ELF-1 (cell line): ENCODE data around the gene MBOAT2.
A peak's percentile ranks its signal among the peaks of the same experiment; 100 is the strongest.

Source experiments
- DNase-seq: peaks from one replicate; pipeline ENCODE4 v3.0.0-alpha.2; 2016; ENCODE audit warnings: low read depth, low spot score

MBOAT2 gene

DNA sequence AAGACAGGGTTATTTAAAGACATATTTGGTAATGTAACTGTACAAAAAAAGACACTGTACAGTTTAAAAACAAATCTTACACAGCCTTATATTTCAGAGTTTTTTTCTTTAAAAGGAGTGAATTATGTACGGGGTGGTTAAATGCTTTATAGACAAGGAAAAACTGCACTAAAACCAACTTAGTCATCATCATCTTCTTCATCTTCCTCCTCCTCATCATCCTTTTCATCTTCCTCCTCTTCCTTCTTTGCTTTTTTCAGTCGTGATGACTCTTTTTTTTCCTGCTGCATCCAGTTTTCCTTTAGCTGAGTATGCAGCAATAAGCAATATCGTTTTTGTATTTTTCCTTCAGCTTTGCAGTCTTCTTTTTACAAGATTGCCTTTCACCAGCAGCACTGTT, 14.6 kb upstream of the MBOAT2 start:
- no peak for DNase-seq

DNA sequence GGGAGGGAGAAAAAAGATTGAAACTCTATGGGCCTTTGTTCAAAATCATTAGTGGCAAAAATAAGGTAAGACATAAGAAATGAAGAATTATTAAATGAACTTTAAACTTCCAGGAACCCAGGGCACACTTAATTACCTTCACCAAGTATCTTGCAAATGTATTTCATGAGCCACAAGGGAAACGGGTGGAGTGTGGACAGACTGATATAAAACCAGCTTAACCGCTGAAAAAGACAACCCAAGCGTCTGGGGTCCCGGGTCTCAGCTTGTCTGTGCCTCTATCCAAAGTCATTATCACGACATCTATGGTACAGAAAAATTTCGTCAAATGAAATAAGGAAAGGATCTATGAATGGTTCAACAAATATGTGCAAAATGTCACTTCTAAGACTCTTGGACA, 13.9 kb upstream of the MBOAT2 start:
- no peak for DNase-seq

DNA sequence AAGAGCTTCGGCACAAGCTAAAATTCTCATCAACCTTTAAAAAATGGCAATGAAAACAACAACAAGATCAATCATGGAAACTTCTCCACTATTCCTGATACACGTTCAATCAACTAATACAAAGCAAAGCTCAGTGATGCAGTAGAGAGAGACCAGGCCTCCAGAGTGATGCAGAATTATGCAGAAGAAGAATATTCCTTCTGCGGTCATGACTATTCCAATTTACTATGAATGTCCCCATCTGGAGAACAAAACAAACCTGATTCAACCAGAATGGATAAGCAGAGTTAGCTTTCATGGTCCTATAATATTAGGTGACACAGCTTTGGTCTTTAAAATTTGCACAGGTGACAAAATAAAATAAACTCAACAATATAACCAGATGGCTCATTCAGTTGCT, 12.5 kb upstream of the MBOAT2 start:
- no peak for DNase-seq

DNA sequence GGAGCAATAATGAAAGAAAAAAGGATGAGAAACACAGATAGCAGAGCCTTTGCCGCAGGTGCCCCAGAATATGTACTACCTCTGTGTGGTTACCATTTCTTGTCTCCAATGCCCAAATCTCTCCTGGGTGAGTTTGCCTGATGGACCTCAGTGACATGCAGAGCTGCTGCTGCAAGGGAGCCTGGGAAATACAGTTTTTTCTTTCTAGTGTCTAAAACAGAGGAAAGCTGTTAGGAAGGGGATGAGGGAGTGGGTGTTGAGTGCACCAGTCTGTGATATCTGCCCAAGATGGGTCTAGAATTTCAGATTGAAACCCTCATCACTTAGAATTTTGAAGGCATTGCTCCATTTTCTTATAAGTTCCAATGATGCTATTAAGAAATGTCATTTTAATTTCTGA, 9.9 kb upstream of the MBOAT2 start:
- DNase-seq = no peak

DNA sequence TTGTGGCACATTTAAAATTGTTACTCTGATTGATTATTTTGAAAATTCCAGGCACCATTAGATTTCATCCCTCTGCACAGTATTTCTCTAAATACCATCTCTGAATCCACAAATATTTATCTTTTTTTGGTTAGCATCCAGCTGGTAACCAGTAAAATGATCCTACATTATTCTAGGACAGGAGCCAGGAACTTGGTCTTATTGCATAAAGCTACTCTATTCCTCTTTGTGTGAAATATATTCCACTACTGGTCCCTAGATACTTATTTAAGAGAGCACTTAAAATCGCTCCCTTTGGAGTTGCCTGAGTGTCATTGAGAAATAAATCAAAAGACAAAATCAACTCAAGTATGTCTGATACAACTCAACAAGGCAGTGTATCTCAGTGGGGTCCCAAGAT, 7.4 kb upstream of the MBOAT2 start:
- no peak for DNase-seq

DNA sequence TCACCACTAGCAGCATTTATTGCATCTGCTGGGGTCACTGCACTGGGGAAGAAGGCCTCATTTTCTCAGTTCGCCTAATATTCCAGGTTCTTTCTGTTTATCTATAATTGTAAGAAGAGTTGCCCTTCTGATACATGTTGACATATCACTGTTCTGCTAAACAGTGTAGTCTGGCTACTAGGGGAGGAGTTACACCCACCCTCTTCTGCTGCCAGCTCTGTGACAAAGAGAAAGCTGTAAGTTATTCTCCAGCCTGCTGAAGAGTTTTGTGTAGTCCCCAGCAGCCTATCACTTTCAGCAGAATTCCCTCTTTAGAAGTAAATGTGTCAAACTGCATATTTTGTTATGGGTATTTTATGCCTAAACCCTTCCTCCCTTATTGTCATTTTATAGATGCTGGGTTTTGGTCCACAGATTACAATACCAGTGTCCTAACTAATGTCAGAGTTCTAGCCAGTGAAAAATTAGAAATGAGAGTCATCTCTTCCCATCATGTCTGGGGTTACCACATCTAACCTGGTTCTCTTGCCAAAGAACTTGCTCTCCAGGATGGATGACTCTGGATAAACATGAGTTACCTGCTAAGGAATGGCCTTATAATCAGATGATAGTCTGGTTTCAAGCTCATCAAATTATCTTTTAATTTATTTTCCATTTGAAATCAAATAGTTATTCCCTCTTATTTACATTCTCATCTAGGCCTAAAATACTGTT, 5.6 kb upstream of the MBOAT2 start:
- DNase-seq = no peak

DNA sequence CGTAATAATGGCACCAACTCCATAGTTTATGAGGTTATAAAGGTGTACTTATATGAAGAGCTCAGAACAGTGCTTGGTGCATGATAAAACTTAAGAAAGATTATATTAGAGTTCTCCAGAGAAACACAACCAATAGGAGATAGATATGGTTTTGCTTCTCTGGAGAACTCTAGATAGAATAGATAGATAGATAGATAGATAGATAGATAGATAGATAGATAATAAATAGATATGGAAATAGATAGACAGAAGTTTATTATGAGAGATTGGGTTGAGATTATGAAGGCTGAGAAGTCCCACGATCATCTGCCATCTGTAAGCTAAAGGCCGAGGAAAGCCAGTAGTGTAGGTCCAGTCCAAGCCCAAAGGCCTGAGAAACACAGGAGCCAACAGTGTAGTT, 2.9 kb upstream of the MBOAT2 start:
- DNase-seq = no peak

DNA sequence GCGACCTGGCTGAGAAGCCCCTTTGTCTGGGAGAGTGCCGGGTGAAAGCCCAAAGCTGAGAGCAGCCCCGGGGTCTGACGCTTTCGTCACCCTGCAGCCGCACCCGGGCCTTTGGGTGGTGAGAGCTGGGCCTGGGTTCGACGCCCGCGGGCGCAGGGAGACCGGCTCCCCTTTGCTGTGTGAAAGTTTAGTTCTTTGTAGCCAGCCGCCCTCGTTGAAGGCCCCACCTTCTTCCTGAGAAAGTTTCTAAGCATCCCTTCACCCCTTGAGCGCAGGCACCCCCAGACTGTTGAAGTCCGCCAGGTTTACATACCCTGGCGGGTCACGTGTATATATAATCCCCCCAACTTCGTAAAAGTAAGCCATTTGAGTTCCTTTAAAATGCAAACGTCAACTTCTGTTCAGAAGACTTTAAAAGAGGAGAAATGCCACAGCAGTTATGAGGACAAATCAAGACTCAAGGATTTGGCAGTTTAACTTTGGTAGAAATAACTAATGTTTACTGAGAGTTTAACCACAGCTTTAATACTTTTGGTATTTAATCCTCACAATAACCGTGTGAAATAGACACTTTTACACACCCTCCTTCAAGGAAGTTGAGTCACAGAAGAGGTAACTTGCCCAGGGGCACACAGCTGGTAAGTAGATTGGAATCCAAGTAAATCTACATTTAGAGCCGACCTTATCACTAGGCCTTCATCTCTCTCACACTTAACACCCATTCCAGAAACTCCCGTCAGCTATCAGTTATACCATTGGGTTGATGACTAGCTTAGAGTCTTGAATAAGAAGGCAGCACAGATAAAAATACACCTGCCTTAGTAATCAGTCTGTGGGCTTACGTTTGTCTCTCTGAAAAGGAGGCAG, 1.1 kb upstream of the MBOAT2 start:
- peak; percentile 43 for DNase-seq

DNA sequence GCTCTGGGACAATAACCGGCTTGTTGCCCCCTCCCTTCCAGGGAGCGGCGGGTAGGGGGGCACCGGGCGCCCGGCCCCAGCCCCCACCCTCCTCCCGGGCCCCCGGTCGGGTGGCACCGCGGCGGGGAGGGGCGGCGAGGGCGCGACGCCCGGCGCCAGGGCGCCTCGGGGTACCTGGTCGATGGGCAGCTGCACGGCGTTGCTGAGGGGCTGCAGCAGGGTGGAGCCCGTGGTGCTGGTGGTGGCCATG, 193 bp downstream of the MBOAT2 start:
- DNase-seq = no peak

DNA sequence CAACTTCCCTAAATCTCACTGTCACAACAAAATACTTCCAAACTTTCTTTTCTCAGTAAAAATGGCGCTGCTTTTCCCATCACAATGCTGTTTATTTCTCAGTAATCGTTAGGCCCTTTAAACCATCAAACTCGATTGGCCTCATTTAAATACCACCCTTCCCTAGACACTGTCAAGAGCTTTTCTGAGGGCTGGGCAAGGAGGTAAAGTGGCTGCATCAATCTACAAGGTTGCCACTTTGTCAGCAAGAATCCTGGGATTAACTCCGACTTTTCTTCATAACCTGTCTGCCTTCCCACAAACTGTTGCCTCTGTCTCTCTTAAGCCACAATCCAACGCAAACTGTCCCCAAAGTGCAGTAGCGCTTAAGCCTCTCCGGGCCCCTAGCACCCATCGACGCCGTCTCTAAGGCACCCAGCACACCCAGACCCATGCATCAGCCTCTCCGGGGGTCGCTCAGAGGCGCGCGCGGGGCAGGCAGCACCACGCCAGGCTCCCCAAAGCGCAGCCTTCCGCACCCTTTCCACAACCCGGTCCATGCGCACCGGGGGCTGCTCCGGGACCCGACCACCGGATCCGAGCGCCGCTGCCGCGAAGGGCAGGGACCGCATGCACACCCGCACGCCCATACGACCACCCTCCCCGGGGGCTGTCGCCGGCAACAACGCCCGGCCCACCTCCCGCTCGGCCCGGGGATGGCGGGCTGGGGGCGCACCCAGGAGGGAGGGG, 683 bp downstream of the MBOAT2 start:
- DNase-seq = peak; percentile 47

DNA sequence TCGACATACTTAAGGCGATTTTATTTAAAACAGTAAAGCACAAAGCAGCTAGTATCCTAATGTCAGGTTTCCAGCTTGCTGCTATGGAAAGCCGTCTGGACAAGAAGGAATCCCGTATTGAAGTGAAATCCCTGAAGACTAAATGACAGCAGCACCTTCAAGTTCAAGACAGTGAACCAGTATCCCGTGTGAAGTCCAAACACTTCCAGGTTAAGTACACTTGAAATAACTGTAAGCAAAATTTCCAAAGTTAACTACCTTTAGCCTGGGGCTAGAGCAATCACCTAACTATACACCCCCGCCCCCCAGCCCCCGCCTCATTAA, 1.2 kb downstream of the MBOAT2 start:
- DNase-seq = no peak

DNA sequence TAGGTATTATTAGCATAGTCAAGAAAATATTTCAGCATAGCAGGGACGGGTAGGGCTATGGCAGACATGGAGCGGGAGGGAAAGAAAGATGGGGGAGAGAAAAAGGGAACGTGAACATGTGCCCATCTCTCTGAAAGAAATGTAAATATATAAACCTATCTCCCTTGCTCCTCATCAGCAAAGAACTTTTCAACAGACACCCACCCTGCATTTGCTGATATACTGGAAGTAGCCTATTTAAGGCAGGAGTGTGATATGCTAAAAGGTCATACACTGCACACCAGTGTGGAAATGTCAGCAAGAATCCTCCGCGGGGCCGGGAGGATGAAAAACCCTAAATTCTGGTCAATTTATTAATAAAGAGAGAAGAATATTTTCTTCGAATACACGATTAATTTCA, 1.7 kb downstream of the MBOAT2 start:
- no peak for DNase-seq

DNA sequence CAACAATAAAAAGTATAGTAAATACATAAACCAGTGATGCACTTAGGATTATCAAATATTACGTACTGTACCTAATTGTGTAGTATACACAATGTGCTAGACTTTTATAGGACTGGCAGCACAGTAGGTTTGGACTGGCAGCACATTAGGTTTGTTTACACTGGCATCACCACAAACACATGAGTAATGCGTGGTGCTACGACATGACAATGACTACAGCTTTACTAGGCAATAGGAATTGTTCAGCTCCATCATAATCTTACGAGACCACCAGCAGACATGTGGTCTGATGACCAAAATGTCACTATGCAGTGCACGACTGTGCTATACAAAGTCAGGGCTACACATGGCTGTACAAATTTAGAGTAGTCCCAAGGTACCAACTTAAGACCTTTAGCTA, 2.3 kb downstream of the MBOAT2 start:
- no peak for DNase-seq

DNA sequence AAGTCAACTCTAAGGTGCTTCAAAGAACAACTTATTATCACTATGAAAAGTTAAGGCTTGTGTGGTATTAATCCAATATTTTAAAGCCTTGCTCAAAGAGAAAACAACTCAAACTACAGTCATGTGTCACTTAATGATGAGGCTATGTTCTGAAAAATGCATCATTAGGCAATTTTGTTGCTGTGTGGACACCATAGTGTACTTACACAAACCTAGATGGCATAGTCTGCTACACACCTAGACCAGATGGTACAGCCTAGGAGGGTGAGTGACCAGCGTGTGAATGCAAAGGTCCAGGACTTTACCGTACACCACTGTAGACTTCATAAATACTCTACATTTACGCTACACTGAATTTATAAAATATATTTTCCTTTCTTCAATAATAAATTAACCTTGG, 3.0 kb downstream of the MBOAT2 start:
- DNase-seq = no peak

DNA sequence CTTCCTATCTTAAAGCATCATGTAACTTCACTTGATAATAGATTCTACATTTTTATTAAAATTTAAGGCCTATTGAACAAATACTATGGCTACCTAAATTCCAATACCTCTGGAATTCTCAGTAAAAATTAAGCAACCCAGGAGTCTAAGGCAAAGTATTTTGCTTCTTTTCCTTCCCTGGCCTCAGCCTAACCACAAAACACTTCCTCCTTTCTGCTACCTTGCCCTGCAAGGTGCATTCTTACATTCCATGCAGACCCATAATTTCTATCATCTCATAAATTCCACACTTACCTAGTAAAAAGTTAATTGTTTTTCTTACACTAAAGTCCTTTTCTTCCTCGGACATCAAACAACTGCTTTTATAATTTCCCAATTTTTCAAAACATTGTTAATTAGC, 3.7 kb downstream of the MBOAT2 start:
- DNase-seq = no peak

DNA sequence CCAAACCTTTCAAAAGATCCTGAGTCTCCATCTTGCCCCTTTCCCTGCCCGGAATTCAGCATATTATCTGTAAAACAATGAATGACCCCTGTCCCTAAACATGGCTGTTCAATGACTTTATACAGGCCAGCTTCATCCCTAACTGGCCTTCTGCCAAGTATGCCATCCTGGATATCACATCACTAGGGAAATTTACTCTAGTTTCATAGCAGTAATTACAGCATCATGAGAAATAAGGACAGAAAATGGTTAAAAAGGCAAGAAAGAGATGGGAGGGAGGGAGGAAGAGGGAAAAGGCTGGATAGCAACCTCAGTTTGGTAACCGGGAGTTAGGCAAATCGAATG, 4.4 kb downstream of the MBOAT2 start:
- DNase-seq = no peak

DNA sequence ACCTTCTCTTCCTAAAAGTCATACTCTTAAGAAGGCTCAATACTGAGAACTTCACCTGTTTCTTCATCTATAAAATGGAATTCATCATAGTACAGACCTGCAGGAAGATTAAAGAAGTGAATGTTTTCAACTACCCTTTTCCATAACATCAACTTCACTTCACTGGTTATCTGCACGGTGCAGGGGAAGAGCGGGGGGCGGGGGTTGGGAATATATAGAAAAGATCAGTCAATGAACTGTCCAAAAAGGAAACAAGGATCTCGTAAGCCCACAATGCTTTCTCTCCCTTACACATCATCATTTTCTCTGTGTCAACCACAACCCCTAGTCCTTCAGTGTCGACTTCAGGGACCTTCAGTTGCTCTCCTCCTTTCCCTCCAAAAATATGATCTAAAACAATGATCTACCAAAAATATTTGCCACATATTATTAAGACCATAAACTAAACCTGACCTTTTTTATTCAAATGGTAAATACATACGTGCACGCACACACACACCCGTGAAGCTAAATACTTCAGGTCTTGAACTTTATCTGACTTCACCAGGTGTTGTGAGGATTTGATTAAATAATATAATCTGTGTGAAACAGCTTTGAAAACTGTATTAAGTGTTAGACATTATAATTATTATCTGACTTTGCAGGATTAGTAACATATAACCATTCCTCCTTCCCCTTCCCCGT, 4.9 kb downstream of the MBOAT2 start:
- no peak for DNase-seq

DNA sequence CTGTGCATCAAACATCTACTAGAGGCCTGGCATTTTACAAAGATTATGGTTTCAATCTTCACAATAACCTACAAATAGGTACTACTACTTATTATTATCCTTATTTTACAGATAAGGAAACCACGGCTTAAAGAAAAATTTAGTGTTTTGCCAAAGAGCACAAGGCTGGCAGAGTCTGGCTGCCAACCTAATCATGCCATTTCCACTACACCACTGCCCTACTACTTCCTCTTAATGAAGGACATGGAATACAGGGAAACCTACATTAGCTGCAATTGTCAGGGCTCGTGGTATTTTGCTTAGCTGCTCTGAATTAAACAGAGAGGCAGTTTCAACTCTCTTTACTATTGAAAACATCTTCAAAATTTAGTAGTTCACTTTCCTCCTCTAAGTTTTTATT, 5.9 kb downstream of the MBOAT2 start:
- no peak for DNase-seq

DNA sequence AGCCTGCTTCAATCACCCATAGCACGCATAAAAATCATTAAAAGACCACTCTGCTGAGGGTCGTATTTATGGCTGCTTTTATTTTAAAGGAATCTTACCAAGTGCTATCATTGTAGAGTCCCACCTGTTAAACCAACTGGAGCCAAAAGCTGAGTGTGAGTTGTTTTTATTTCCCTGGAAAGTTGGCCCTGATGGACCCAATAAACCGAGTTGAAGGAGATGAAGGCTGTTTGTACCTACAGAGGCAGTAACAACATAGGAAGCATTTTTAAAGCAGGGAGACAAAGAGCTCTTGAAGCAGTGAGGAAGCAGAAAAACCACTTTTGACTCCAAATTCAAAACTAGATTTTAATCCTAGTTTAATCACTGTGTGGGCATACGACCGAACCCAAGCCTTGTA, 6.4 kb downstream of the MBOAT2 start:
- DNase-seq = no peak

DNA sequence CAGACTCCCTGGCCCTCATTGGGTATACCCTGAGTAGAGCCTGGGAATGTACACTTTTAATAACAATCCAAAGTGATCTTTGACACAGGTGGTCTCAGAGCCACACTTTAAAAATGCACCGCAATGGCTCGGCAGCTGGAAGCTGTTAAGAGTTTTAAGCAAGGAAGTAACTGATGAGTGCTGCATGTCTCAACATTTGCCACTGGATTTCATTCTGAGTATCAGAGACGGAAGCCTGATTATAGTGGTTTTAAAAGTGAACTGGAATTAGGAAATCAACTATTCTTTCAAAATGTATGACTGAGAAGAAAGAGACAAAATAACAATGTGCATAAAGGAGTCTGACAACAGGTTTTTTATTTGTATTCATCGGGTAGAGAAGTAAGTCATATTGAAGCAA, 7.5 kb downstream of the MBOAT2 start:
- DNase-seq = no peak

DNA sequence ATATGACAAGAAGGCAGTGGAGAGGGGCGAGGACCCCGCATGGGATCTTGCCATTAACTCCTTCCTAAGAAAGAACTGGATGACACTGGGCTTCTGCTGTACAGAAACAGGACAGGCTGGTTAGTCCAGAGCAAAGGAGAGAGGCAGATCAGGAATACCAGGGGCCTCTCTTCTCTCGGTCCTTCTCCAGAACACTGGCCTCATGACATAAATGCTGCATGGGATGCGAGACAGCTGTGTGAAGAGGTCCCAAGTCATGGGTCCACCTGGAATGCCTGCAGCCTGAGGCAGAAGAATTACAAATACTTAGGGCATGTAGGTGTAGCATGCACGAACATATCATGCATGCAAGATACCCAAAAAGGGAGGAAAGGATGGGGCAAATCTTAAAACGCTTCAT, 9.1 kb downstream of the MBOAT2 start:
- DNase-seq = peak; percentile 46

DNA sequence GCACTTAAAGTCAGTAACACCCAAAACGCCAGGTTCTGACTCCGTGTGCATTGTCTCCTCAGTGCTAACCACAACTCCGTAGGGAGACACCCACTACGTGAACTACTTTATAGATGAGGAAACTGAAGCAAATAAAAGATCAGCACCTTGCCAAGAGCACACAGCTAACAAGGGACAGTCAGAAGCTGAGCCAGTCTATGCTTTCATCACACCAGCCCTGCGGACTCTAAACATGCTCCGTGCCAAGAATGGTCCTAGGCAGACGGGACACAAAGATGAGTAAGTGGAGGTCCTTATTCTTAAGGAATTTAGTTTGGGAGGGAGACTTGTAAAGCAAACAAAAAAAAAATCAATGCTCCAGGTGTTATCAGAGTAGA, 9.6 kb downstream of the MBOAT2 start:
- DNase-seq = no peak
